CD4-positive, alpha-beta T cell treated with Interleukin-21 for 1 hour (primary cell): Measurements from ENCODE around the gene HDAC4.

ENCODE experiments used
- DNase-seq: peaks from one replicate; pipeline ENCODE4 v3.0.0-alpha.2; 2020

Gene HDAC4

DNA sequence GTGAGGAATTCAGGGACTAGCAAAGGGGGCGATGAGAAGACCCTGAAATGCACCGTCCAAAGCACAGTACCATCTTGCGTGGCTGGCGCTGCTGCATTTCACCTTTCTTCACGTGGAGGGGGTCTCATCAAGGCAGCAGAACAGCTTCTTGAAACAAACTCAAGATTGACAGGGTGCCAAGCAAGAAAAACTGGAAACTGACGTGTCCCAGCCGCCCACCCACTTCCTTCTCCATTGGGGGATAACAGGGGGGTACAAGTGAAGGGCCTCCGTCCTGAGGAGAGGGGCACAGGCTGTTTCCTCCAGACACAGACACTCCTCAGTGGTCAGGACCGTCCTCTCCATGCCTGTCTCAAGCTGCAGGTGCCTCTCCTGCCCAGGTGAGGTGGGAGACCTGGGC is 32.5 kb downstream of the HDAC4 start:
- DNase-seq = no peak

GRCh38 chr2:239366740-239367139 is 34.1 kb downstream of the HDAC4 start:
- no peak for DNase-seq

DNA sequence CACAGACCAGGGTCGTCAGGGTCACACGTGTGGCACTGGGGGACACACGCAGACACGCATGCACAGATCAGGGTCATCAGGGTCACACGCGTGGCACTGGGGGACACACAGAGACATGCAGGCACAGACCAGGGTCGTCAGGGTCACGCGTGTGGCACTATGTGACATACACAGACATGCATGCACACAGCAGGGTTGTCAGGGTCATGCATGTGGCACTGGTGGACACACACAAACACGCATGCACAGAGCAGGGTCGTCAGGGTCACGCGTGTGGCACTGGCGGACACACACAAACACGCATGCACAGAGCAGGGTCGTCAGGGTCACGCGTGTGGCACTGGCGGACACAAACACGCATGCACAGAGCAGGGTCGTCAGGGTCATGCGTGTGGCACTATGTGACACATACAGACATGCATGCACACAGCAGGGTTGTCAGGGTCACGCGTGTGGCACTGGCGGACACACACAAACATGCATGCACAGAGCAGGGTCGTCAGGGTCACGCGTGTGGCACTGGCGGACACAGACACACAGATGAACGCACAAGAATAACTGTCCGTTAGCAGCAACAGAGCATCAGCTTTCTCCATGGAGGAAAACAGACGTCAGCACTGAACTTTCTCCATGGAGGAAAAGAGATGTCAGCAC is 34.9 kb downstream of the HDAC4 start:
- DNase-seq = no peak

DNA sequence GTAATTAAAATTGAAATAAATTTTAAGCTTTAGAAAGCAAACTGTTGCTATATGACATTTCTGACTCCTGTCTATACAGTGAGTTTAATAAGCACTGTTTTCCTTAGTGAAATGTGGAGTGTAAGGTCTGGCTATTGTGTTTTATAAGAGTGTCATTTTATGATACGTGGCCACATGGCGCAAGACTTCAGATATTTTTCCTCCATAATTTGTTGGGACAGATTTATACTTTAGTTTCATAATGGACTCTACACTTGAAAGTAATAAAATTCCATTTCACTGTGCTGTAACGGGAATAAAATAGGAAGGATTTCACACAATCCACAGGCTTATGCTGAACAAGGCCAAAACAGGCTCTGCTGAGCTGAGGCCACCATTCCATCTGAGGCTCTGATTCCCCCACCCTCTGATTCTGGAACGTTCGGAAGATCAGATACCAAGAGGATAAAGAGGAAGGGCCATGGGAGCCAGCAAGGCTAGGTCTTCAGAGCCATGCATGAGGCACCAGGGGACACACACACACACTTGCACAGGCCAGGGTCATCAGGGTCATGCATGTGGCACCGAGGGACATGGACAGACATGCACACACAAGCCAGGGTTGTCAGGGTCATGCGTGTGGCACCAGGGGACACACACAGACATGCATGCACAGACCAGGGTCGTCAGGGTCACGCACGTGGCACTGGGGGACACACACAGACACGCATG is 35.6 kb downstream of the HDAC4 start:
- no peak for DNase-seq

GRCh38 chr2:239363946-239364637 is 36.7 kb downstream of the HDAC4 start:
- peak; percentile 57 for DNase-seq

GRCh38 chr2:239362507-239362906 is 38.3 kb downstream of the HDAC4 start:
- DNase-seq = no peak

DNA sequence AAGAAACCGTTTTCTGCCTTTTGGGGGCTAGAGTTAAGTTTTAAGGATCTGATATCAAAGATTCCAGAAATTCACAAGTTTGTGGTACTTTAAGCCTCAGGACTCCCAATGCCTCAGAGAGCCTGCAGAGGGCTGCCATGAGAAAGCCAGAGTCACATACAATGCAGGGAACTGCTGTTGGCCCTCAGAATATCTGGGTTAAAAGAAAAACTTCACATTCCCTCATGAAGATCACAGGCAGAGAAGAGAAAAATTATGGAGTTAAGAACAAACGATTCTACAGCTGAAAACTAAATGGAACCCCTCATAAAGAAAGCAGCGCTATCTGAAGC is 39.5 kb downstream of the HDAC4 start:
- DNase-seq = no peak

DNA sequence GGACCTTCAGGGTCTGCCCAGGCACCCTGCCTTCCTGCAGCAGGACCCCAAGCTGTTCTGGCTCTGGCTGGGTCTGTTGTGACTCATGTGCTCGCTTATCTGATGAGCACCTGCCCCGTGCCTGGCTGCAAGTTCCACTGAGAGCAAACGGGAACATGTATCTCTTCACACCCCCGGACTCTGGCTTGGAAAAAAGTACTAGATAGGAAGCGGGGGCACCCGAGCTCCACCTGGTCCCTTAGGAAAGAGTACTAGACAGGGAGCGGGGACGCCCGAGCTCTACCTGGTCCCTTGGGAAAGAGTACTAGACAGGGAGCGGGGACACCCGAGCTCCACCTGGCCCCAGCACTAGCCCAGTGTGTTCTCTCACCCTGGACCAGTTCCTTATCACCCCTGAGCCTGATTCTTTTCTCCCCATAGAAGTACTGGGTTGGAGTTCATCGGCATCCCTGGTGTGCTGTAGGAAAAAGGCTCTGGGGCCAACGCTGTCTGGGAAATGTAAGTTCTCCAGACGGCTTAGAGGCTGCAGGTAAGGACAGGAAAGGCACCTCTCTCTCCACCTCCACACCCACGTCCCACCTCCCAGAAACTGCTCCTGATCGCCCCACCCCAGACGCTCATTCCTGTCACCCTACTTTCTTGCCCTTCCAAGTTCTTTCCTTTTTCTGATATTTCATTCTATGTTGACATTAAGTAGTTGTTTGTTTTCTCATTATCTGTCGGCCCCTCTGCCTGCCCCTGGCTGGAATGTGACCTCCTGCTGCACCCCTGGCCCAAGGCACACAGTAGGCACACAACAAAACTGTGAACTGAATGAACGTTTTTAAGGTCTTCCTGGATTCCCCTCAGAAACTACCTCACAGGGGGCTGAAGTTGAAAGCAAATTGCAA is 40.2 kb downstream of the HDAC4 start:
- DNase-seq = no peak

GRCh38 chr2:239360008-239360407 is 40.8 kb downstream of the HDAC4 start:
- no peak for DNase-seq

DNA sequence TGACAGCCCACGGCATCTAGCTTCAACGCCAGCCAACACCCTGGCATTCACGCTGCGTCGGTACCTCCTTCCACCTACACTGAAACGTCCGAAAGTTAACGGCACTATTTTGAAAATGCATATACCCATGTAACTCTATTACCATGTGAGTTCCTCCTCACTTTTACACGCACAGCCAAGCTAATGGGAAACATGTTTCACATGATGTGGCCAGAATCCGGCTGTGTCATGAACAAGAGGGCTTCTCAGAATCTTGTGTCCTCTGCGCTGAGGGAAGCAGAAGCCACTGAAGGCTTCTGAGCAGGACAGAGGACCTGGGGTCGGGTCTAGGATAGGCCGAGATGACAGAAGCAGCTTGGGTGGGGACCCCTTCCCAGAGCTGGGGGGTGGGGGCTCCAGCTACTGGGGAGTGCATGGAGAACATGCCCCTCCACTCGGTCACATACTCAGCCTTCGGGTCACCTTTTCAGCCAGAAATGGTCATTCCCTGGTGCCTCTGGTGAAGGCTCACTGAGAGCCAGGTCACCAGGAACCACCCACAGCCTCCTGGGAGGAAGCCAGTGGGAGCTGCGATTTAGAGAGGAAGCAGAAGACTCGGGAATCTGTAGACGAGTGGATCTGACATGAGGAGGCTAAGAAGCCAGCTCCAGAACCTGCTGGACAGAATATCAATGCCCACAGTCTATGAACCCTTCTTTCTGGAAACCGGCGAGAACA is 41.5 kb downstream of the HDAC4 start:
- DNase-seq = no peak

DNA sequence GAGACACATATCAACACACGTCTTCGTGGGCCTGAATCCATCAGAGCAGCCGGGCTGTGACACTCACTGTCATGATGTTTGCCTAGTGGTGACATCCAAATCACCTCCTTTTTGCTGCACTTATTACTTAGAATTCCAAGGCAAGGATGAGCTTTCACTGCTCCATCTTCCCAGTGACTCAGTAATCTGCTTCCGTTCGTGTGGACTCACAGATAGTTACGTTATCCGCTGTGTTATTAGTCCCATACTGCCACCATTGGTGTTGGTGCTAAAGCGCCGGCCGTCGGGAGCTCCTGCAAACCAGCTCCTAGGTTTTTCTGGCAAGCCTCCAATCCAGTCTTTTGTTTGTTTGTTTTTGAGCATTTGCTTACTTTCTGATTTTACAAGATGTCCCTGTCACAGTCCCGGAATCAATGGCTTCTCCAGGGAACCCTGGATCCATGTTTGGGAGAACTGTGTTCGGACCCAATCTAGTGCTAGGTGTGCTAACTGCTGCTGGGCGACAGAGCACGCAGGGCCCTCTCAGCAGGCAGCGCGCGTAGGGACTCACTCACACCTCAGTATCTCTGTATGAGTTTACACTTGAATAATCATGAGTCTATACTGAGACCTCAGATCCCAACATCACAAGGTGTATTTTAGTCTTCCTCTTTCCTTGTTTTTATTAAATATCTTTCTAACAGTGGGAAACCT is 42.6 kb downstream of the HDAC4 start:
- no peak for DNase-seq

- DNase-seq = no peak
Measured at GRCh38 chr2:239355724-239356123, 45.1 kb downstream of the HDAC4 start.

DNA sequence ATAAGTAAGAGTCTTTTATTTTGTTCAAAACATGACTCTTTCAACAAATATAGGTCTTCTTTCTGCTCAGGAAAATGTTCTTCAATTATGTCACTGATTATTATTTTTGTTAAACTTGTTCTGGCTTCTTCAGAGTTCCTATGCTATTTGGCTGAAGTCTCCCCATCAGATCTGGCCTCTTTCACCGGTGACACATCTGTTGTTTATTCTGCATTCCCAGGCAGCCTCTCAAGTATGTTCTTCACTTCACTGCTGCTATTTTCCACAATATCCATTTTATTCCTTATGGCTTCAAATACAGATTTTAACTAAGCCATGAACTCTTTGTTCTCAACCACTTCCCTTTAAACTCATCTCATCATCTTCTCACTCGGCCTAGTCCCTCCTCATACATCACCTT is 45.7 kb downstream of the HDAC4 start:
- no peak for DNase-seq

DNA sequence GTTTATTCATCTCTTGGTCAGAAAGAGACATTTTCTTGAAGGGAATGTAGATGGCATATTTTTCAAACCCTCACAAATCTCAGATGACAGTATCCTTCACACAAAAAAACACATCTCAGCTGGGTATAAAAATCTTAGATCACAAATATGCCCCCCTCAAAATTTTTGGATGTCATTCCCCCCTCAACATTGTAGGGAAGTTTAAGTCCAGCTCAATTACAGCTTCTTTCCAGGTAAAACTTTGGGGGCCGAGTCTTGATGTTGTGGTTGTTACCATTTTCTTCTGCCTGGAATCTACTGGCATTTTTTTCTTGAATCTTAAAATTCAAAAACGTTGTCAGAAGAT is 46.1 kb downstream of the HDAC4 start:
- DNase-seq = no peak

- no peak for DNase-seq
Measured at GRCh38 chr2:239354132-239354790, 46.6 kb downstream of the HDAC4 start.

- DNase-seq = no peak
Measured at GRCh38 chr2:239353692-239354091, 47.1 kb downstream of the HDAC4 start.

- no peak for DNase-seq
Measured at GRCh38 chr2:239351687-239352086, 49.1 kb downstream of the HDAC4 start.

DNA sequence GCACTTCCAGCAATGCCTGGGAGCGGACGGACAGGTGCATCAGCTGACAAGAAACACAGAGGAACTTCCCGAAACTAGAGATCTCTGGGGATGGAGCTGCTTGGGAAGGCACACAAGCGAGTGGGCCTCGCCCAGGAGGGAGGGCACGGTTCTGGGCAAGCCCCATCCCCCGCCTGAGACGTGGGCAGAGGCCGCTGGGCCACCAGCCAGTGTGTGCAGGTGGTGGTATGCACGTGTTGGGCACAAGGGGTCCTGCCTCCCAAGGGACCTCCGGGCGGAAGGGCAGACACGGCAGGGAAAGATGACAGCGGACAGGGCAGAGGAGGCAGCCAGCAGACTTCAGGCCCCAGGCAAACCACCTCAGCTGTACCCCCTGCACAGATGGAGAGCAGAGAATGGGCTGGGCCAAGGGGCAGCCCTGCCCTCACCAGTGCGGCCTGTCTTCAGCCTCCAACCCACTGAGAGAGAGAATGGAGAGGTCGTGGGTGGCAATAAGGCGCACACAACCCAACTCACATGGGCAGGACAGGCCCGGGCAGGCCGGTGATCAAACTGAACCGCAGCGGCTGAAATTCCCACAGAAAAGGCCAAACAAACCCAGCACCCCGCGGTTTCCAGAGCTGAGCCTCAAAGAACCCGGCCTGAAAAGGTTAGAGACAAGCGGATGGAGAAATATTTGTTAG is 51.2 kb downstream of the HDAC4 start:
- DNase-seq = no peak

- DNase-seq = no peak
Measured at GRCh38 chr2:239348563-239349452, 52.0 kb downstream of the HDAC4 start.

- DNase-seq = no peak
Measured at GRCh38 chr2:239346676-239347075, 54.1 kb downstream of the HDAC4 start.
